HCT116 (cell line): ENCODE measurements around the gene EXD2. TPM values are rescaled to one million over a fixed set of nuclear protein-coding genes. Genes with fewer than 3 reads are reported as not detected.

Source experiments
- ATAC-seq: fragments of 200-7000 bp; cut with Tn5 transposase; 2 replicates; pipeline ENCODE4 v1.9.1; 2020; ENCODE audit warnings: mild to moderate bottlenecking, moderate library complexity
- BruUV-seq: library from RNA; stranded (reverse); fragments of 400-500 nt; replicated peaks from 2 replicates; lab custom pipeline; 2021; lab: Mats Ljungman, UMichigan
- CTCF ChIA-PET: fragments of 300-600 bp; sonication (Branson Sonifier 250); formaldehyde crosslinking; loops from one replicate; lab custom pipeline; 2021; ENCODE audit warnings: antibody characterized with exemption; lab: Charles Lee
- POLR2A ChIA-PET: fragments of 300-600, 350-600 bp; sonication (Branson Sonifier 250); formaldehyde crosslinking; loops from one replicate; lab custom pipeline; 2021; ENCODE audit warnings: antibody characterized with exemption; lab: Charles Lee
- RAD21 ChIA-PET, 2 experiments: fragments of 300-600 bp; sonication (Branson Sonifier 250); formaldehyde crosslinking; loops; one replicate each; lab custom pipeline; 2023; ENCODE audit warnings: low total read pairs in 2 of 2; ENCODE audit not compliant: uncharacterized antibody in 2 of 2, unreplicated experiment in 2 of 2, low non-redundant PET in 1 of 2; lab: Charles Lee
- DNase-seq: peaks from one replicate; pipeline ENCODE4 v3.0.0-alpha.2; 2010; ENCODE audit warnings: low read depth, low spot score
- H2AFZ ChIP-seq: fragments of 200-600 bp; shearing (Covaris generic), sonication (generic); 2 replicates; pipeline ENCODE4 v1.6.1; 2017; ENCODE audit warnings: low read depth, mixed run types, mixed read lengths, antibody characterized with exemption, low read length; ENCODE audit not compliant: poor library complexity, severe bottlenecking
- H3K27ac ChIP-seq: 2 replicates; pipeline ENCODE4 v1.5.1; 2012; ENCODE audit warnings: low read depth, low read length
- H3K27me3 ChIP-seq: fragments of 200-600 bp; sonication (generic); 2 replicates; pipeline ENCODE4 v1.6.1; 2016; ENCODE audit warnings: mixed run types, low read length, mixed read lengths; ENCODE audit not compliant: insufficient read depth
- H3K36me3 ChIP-seq, 2 experiments: fragments of 200-500 bp in 1 of 2; fragments of 200-600 bp in 1 of 2; sonication (Bioruptor generic) in 1 of 2; sonication (generic) in 1 of 2; 2 replicates each; pipeline versions ENCODE4 v1.5.1 to v1.6.1; 2014 to 2016; ENCODE audit warnings: low read length in 2 of 2, inconsistent platforms in 1 of 2, mixed read lengths in 1 of 2, mixed run types in 1 of 2; ENCODE audit not compliant: insufficient read depth in 2 of 2, control insufficient read depth in 1 of 2
- H3K4me1 ChIP-seq, 2 experiments: fragments of 200-600 bp in 1 of 2; sonication (generic) in 1 of 2; 2 replicates each; pipeline versions ENCODE4 v1.5.1 to v1.6.1; 2012 to 2017; ENCODE audit warnings: low read length in 2 of 2, inconsistent platforms in 1 of 2, mild to moderate bottlenecking in 1 of 2, mixed read lengths in 1 of 2, mixed run types in 1 of 2, moderate library complexity in 1 of 2; ENCODE audit not compliant: insufficient read depth in 2 of 2, control insufficient read depth in 1 of 2
- H3K4me2 ChIP-seq: fragments of 200-600 bp; sonication (generic); 2 replicates; pipeline ENCODE4 v1.6.1; 2017; ENCODE audit warnings: mixed run types, low read length, mixed read lengths
- H3K4me3 ChIP-seq, 2 experiments: fragments of 200-600 bp in 1 of 2; sonication (generic) in 1 of 2; replicated peaks in 1 of 2; 2 replicates each; pipeline ENCODE4 v1.5.1; 2011 to 2016; ENCODE audit warnings: low read length in 2 of 2, control low read depth in 1 of 2, low read depth in 1 of 2, mild to moderate bottlenecking in 1 of 2, mixed read lengths in 1 of 2, mixed run types in 1 of 2
- H3K79me2 ChIP-seq: fragments of 200-600 bp; sonication (generic); 2 replicates; pipeline ENCODE4 v1.6.1; 2017; ENCODE audit warnings: mild to moderate bottlenecking, mixed run types, low read length, moderate library complexity, mixed read lengths; ENCODE audit not compliant: insufficient read depth
- H3K9ac ChIP-seq: fragments of 200-600 bp; sonication (generic); 2 replicates; pipeline ENCODE4 v1.6.1; 2016; ENCODE audit warnings: low read length, mixed read lengths
- H3K9me2 ChIP-seq: fragments of 200-600 bp; sonication (generic), shearing (Covaris generic); 2 replicates; pipeline ENCODE4 v1.6.1; 2017; ENCODE audit warnings: mixed run types, mild to moderate bottlenecking, moderate library complexity; ENCODE audit not compliant: insufficient read depth
- H3K9me3 ChIP-seq, 2 experiments: fragments of 200-500 bp in 1 of 2; fragments of 200-600 bp in 1 of 2; sonication (Bioruptor generic) in 1 of 2; sonication (generic) in 1 of 2; 2 replicates each; pipeline ENCODE4 v1.6.1; 2014 to 2017; ENCODE audit warnings: low read length in 2 of 2, mixed read lengths in 2 of 2, inconsistent platforms in 1 of 2, low read depth in 1 of 2, mild to moderate bottlenecking in 1 of 2, mixed run types in 1 of 2, moderate library complexity in 1 of 2; ENCODE audit not compliant: control insufficient read depth in 1 of 2, insufficient read depth in 1 of 2
- H4K20me1 ChIP-seq: fragments of 200-600 bp; sonication (generic), shearing (Covaris generic); 2 replicates; pipeline ENCODE4 v1.6.1; 2017; ENCODE audit warnings: mixed run types, mild to moderate bottlenecking, moderate library complexity; ENCODE audit not compliant: insufficient read depth
- CBX3 ChIP-seq: IDR thresholded peaks from 2 replicates; pipeline ENCODE4 v1.6.1; 2012; ENCODE audit warnings: low read depth
- CEBPB ChIP-seq: IDR thresholded peaks from 2 replicates; pipeline ENCODE4 v1.6.1; 2012; ENCODE audit warnings: low read depth
- CTCF ChIP-seq, 3 experiments: fragments of 200-600 bp in 1 of 3; sonication (generic) in 1 of 3; IDR thresholded peaks in 2 of 3; conservative IDR thresholded peaks in 1 of 3; 2 replicates each; pipeline ENCODE4 v1.5.1; 2012 to 2017; ENCODE audit warnings: low read depth in 2 of 3, low read length in 2 of 3, antibody characterized with exemption in 1 of 3, borderline replicate concordance in 1 of 3, control low read depth in 1 of 3, mild to moderate bottlenecking in 1 of 3, mixed read lengths in 1 of 3, mixed run types in 1 of 3, moderate library complexity in 1 of 3; ENCODE audit not compliant: insufficient read depth in 1 of 3
- EGR1 ChIP-seq: IDR thresholded peaks from 2 replicates; pipeline ENCODE4 v1.6.1; 2012; ENCODE audit warnings: low read depth
- ELF1 ChIP-seq: IDR thresholded peaks from 2 replicates; pipeline ENCODE4 v1.6.1; 2012; ENCODE audit warnings: low read depth, borderline replicate concordance
- EZH2 ChIP-seq: fragments of 200-600 bp; sonication (generic); IDR thresholded peaks from 2 replicates; pipeline ENCODE4 v1.6.1; 2017; ENCODE audit warnings: antibody characterized with exemption, mixed run types
- EZH2phosphoT487 ChIP-seq: fragments of 200-600 bp; IDR thresholded peaks from 2 replicates; pipeline ENCODE4 v1.6.1; 2018; ENCODE audit warnings: antibody characterized with exemption, borderline replicate concordance
- MAX ChIP-seq: IDR thresholded peaks from 2 replicates; pipeline ENCODE4 v1.6.1; 2012
- POLR2AphosphoS5 ChIP-seq: IDR thresholded peaks from 2 replicates; pipeline ENCODE4 v1.6.1; 2011; ENCODE audit warnings: mild to moderate bottlenecking, low read depth, low read length, moderate library complexity
- REST ChIP-seq: IDR thresholded peaks from 2 replicates; pipeline ENCODE4 v1.6.1; 2012; ENCODE audit warnings: low read depth
- SIN3A ChIP-seq: IDR thresholded peaks from 2 replicates; pipeline ENCODE4 v1.6.1; 2012; ENCODE audit warnings: low read depth
- SRF ChIP-seq: IDR thresholded peaks from 2 replicates; pipeline ENCODE4 v1.6.1; 2012; ENCODE audit warnings: low read depth
- TCF7L2 ChIP-seq: IDR thresholded peaks from 2 replicates; pipeline ENCODE4 v1.7.0; 2011; ENCODE audit warnings: borderline replicate concordance, inconsistent platforms; ENCODE audit not compliant: insufficient read depth, insufficient read length; ENCODE audit errors: extremely low read depth
- YY1 ChIP-seq: IDR thresholded peaks from 2 replicates; pipeline ENCODE4 v1.6.1; 2011; ENCODE audit warnings: low read length, low read depth, moderate library complexity, mild to moderate bottlenecking; ENCODE audit not compliant: insufficient replicate concordance; ENCODE audit errors: extremely low read depth
- ZNF274 ChIP-seq: fragments of 200-500 bp; sonication (Bioruptor generic); IDR thresholded peaks from 2 replicates; pipeline ENCODE4 v1.6.1; 2014; ENCODE audit warnings: mild to moderate bottlenecking, low read depth, low read length, inconsistent platforms
- intact Hi-C: fragments of 100-400 bp; cut with micrococcal nuclease; formaldehyde crosslinking; loops from 2 replicates; pipeline ENCODE4 v1.10.0; 2022
- total RNA-seq: library from RNA; stranded (reverse); gene quantifications from one replicate; pipeline ENCODE4 v1.2.1, GENCODE V29; 2021; ENCODE audit not compliant: unreplicated experiment

Gene EXD2
- total RNA-seq, 1 experiment from 2014 or later, result 20.2 TPM

GRCh38 chr14:69238883-69239282 lies 47.6 kb downstream of the EXD2 start (continued):
- TF ChIP-seq CTCF (IDR thresholded peaks at IDR 0.05 in 2 of 3, conservative IDR thresholded peaks at IDR 0.05 in 1 of 3; ENCODE audit: borderline replicate concordance in 1 of 3, insufficient read depth in 1 of 3, low read depth in 2 of 3, low read length in 2 of 3) (no peak), EGR1 (no peak), YY1 (no peak), TCF7L2 (no peak)

- H3K9ac ChIP-seq, result no peak overlapping the region
- TF ChIP-seq EZH2phosphoT487 (no peak), MAX (no peak), EGR1 (no peak), CTCF (IDR thresholded peaks at IDR 0.05 in 2 of 3, conservative IDR thresholded peaks at IDR 0.05 in 1 of 3; ENCODE audit: borderline replicate concordance in 1 of 3, insufficient read depth in 1 of 3, low read depth in 2 of 3, low read length in 2 of 3) (no peak), TCF7L2 (no peak), ZNF274 (no peak), SIN3A (no peak), CEBPB (no peak), ELF1 (no peak), CBX3 (no peak), YY1 (no peak), POLR2AphosphoS5 (no peak), SRF (no peak), REST (no peak), EZH2 (no peak)
Observed at GRCh38 chr14:69240527-69241173, 49.4 kb downstream of the EXD2 start.

More at GRCh38 chr14:69240527-69241173, 49.4 kb downstream of the EXD2 start:
- ATAC-seq, result no peak
- BruUV-seq, result no TSS peak
- H3K27me3 ChIP-seq, result no peaks in the 10 kb centered on the region
- intact Hi-C loops, result loop anchor here (5.0 kb wide), 2 partner anchors 113 to 237 kb away; no protein-coding TSS in a partner anchor
- no peaks in the 10 kb centered on the region for H3K9me3 ChIP-seq
- no peaks in the 10 kb centered on the region for H3K79me2 ChIP-seq
- ChIA-PET CTCF (interaction anchor here (1.4 to 1.6 kb wide), 2 partner anchors 219 to 377 kb away, joined by 3 to 7 read pairs; no protein-coding TSS in a partner anchor), POLR2A (no interaction called here), RAD21 (no interaction called here)
- no peaks in the 10 kb centered on the region for H3K9me2 ChIP-seq
- no peak overlapping the region for H3K27ac ChIP-seq
- no peak overlapping the region for H3K4me3 ChIP-seq
- no peaks in the 10 kb centered on the region for H4K20me1 ChIP-seq
- peaks cover 0 to 9% of the 10 kb centered on the region in 2 experiments; a peak in 2 of 4 replicates for H3K36me3 ChIP-seq
- no peaks in the 10 kb centered on the region for H3K4me1 ChIP-seq
- no peak for DNase-seq
- H2AFZ ChIP-seq, result no peak overlapping the region
- no peak overlapping the region for H3K4me2 ChIP-seq
